Measurements from ENCODE around the gene PDE5A. TPM values are rescaled to one million over a fixed set of nuclear protein-coding genes. Genes with fewer than 3 reads are reported as not detected.
"Not testable (repeated sequence)": the region's sequence is repeated elsewhere in the genome, so short reads cannot be mapped to it uniquely, and the experiment has no call there.

PDE5A gene
- polyA plus RNA-seq, 2 donors: 1.8 to 4.3 TPM

- not testable (repeated sequence) for H3K4me1 ChIP-seq (ENCODE audit: control insufficient read depth in 2 of 2, insufficient read depth in 2 of 2, low read length in 1 of 2); H3K27ac ChIP-seq (ENCODE audit: low read depth in 2 of 2, low read length in 1 of 2); H3K4me3 ChIP-seq (ENCODE audit: low read depth in 1 of 2, low read length in 2 of 2); H3K9me3 ChIP-seq (ENCODE audit: control insufficient read depth in 2 of 2, insufficient read depth in 1 of 2, low read depth in 1 of 2, low read length in 1 of 2); H3K27me3 ChIP-seq (ENCODE audit: control insufficient read depth in 1 of 2, insufficient read depth in 2 of 2, low read length in 2 of 2); H3K36me3 ChIP-seq (ENCODE audit: control insufficient read depth in 2 of 2, insufficient read depth in 2 of 2, low read length in 1 of 2)
- 75 to 84% methylated on average over 6 of the region's 6 CpGs for WGBS, 2 donors
These were observed 178.8 kb downstream of the PDE5A start for GRCh38 chr4:119449851-119450250.
